Astrocyte (in vitro differentiated cells and primary cell): ENCODE data around the gene PHKG2. TPM values are rescaled to one million over a fixed set of nuclear protein-coding genes. Genes with fewer than 3 reads are reported as not detected.

ENCODE experiments used
- DNase-seq: peaks from one replicate; pipeline ENCODE4 v3.0.0-alpha.2; 2010; ENCODE audit warnings: low read depth
- FAIRE-seq: peaks from 2 replicates; lab custom pipeline; 2011; peaks lifted over from hg19 to GRCh38; lab: Jason Lieb, UNC
- H2AFZ ChIP-seq: 2 replicates; pipeline ENCODE4 v1.6.0; 2012; ENCODE audit warnings: low read depth, low read length, inconsistent platforms
- H3K27ac ChIP-seq: 2 replicates; pipeline ENCODE4 v1.5.1; 2011; ENCODE audit warnings: low read depth, low read length, inconsistent platforms
- H3K27me3 ChIP-seq: 2 replicates; pipeline ENCODE4 v1.6.0; 2011; ENCODE audit warnings: low read length, inconsistent platforms; ENCODE audit not compliant: insufficient read depth
- H3K36me3 ChIP-seq: 2 replicates; pipeline ENCODE4 v1.5.1; 2011; ENCODE audit warnings: low read length, inconsistent platforms; ENCODE audit not compliant: insufficient read depth
- H3K4me1 ChIP-seq: 2 replicates; pipeline ENCODE4 v1.5.1; 2011; ENCODE audit warnings: low read length, inconsistent platforms; ENCODE audit not compliant: insufficient read depth
- H3K4me2 ChIP-seq: 2 replicates; pipeline ENCODE4 v1.6.0; 2012; ENCODE audit warnings: low read length, inconsistent platforms
- H3K4me3 ChIP-seq: 2 replicates; pipeline ENCODE4 v1.5.1; 2011; ENCODE audit warnings: low read depth, mild to moderate bottlenecking, low read length, inconsistent platforms; ENCODE audit not compliant: insufficient read depth
- H3K79me2 ChIP-seq: 2 replicates; pipeline ENCODE4 v1.6.0; 2012; ENCODE audit warnings: mild to moderate bottlenecking, low read length, inconsistent platforms; ENCODE audit not compliant: insufficient read depth
- H3K9ac ChIP-seq: 2 replicates; pipeline ENCODE4 v1.6.0; 2012; ENCODE audit warnings: mild to moderate bottlenecking, low read length, inconsistent platforms
- H3K9me3 ChIP-seq: 2 replicates; pipeline ENCODE4 v1.5.1; 2012; ENCODE audit warnings: low read depth, mild to moderate bottlenecking, low read length, inconsistent platforms; ENCODE audit not compliant: insufficient read depth
- H4K20me1 ChIP-seq: 2 replicates; pipeline ENCODE4 v1.6.0; 2012; ENCODE audit warnings: low read length, inconsistent platforms; ENCODE audit not compliant: insufficient read depth
- H3K27ac Mint-ChIP-seq: one replicate; pipeline ENCODE4 v1.8.0; 2021; ENCODE audit warnings: mild to moderate bottlenecking, mixed read lengths; ENCODE audit not compliant: unreplicated experiment
- H3K27me3 Mint-ChIP-seq: one replicate; pipeline ENCODE4 v1.8.0; 2021; ENCODE audit warnings: low read depth, mixed read lengths; ENCODE audit not compliant: unreplicated experiment
- H3K36me3 Mint-ChIP-seq: one replicate; pipeline ENCODE4 v1.8.0; 2021; ENCODE audit warnings: low read depth, mixed read lengths; ENCODE audit not compliant: unreplicated experiment
- H3K4me1 Mint-ChIP-seq: one replicate; pipeline ENCODE4 v1.8.0; 2021; ENCODE audit warnings: low read depth, mixed read lengths; ENCODE audit not compliant: unreplicated experiment
- H3K4me3 Mint-ChIP-seq: one replicate; pipeline ENCODE4 v1.8.0; 2021; ENCODE audit warnings: mild to moderate bottlenecking, moderate library complexity, mixed read lengths; ENCODE audit not compliant: unreplicated experiment
- H3K9me3 Mint-ChIP-seq: one replicate; pipeline ENCODE4 v1.8.0; 2021; ENCODE audit warnings: mild to moderate bottlenecking, mixed read lengths; ENCODE audit not compliant: unreplicated experiment
- EZH2 ChIP-seq: IDR thresholded peaks from 2 replicates; pipeline ENCODE4 v1.6.1; 2012; ENCODE audit warnings: mild to moderate bottlenecking, low read length, inconsistent platforms; ENCODE audit not compliant: insufficient read depth
- total RNA-seq: library from RNA; stranded (reverse); gene quantifications from 2 replicates; pipeline ENCODE4 v1.2.1, GENCODE V29; 2021
- TF ChIP-seq, protein P1 (sequence below): IDR thresholded peaks from 2 replicates; pipeline ENCODE4 v1.5.1; 2011; ENCODE audit warnings: low read depth, mild to moderate bottlenecking, inconsistent platforms, low read length, moderate library complexity; ENCODE audit not compliant: insufficient read depth

Gene PHKG2
- total RNA-seq, 1 donor from 2014 or later, result 34.2 TPM

DNA sequence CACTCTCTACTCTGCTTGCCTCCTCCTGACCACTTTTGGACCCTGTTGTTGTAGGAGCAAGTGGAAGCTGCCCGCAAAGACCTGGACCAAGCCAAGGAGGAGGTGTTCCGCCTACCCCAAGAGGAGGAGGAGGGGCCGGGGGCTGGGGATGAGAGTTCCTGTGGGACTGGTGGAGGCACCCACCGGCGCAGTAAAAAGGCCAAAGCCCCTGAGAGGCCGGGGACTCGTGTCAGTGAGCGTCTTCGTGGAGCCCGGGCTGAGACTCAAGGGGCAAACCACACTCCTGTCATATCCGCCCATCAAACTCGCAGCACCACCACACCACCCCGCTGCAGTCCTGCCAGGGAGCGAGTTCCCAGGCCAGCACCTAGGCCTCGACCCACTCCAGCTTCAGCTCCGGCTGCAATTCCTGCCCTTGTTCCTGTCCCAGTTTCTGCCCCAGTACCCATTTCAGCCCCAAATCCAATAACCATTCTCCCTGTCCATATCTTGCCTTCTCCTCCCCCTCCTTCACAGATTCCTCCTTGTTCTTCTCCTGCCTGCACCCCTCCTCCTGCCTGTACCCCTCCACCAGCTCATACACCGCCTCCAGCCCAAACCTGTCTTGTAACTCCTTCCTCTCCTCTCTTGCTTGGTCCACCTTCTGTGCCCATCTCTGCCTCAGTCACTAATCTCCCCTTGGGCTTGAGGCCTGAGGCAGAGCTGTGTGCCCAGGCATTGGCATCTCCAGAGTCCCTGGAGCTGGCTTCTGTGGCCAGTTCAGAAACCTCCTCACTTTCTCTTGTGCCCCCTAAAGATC is 11.0 kb upstream of the PHKG2 start:
- no peak for DNase-seq
- H3K36me3 Mint-ChIP-seq, result peaks cover 19% of the 10 kb centered on the region
- H3K9me3 Mint-ChIP-seq, result no peaks in the 10 kb centered on the region
- H3K9ac ChIP-seq, result no peak overlapping the region
- H3K27ac ChIP-seq, result no peak overlapping the region
- no peak for TF ChIP-seq EZH2
- TF ChIP-seq, protein P1, sequence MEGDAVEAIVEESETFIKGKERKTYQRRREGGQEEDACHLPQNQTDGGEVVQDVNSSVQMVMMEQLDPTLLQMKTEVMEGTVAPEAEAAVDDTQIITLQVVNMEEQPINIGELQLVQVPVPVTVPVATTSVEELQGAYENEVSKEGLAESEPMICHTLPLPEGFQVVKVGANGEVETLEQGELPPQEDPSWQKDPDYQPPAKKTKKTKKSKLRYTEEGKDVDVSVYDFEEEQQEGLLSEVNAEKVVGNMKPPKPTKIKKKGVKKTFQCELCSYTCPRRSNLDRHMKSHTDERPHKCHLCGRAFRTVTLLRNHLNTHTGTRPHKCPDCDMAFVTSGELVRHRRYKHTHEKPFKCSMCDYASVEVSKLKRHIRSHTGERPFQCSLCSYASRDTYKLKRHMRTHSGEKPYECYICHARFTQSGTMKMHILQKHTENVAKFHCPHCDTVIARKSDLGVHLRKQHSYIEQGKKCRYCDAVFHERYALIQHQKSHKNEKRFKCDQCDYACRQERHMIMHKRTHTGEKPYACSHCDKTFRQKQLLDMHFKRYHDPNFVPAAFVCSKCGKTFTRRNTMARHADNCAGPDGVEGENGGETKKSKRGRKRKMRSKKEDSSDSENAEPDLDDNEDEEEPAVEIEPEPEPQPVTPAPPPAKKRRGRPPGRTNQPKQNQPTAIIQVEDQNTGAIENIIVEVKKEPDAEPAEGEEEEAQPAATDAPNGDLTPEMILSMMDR, result no peak
- peaks cover 22% of the 10 kb centered on the region for H3K4me1 Mint-ChIP-seq
- H3K27me3 Mint-ChIP-seq, result no peaks in the 10 kb centered on the region
- H3K9me3 ChIP-seq, result no peaks in the 10 kb centered on the region
- H3K27ac Mint-ChIP-seq, result no peak overlapping the region
- no peak overlapping the region for H3K4me3 ChIP-seq
- peaks cover 15% of the 10 kb centered on the region for H3K79me2 ChIP-seq
- H3K4me3 Mint-ChIP-seq, result no peak overlapping the region
- H3K36me3 ChIP-seq, result peaks cover 58% of the 10 kb centered on the region
- peaks cover 56% of the 10 kb centered on the region for H4K20me1 ChIP-seq
- no peak for FAIRE-seq
- peaks cover 21% of the 10 kb centered on the region for H3K4me1 ChIP-seq
- H3K4me2 ChIP-seq, result no peak overlapping the region
- H3K27me3 ChIP-seq, result no peaks in the 10 kb centered on the region
- no peak overlapping the region for H2AFZ ChIP-seq

GRCh38 chr16:30737794-30738648 is 10.2 kb upstream of the PHKG2 start:
- Mint-ChIP-seq H3K4me3 (no peak overlapping the region), H3K9me3 (no peaks in the 10 kb centered on the region), H3K36me3 (peaks cover 18% of the 10 kb centered on the region), H3K4me1 (peaks cover 22% of the 10 kb centered on the region), H3K27me3 (no peaks in the 10 kb centered on the region), H3K27ac (no peak overlapping the region)
- H3K4me3 ChIP-seq, result no peak overlapping the region
- DNase-seq (no peak), FAIRE-seq (no peak)
- H2AFZ ChIP-seq, result no peak overlapping the region
- peaks cover 15% of the 10 kb centered on the region for H3K79me2 ChIP-seq
- H3K36me3 ChIP-seq, result peaks cover 60% of the 10 kb centered on the region
- peaks cover 21% of the 10 kb centered on the region for H3K4me1 ChIP-seq
- H3K27ac ChIP-seq, result no peak overlapping the region
- H4K20me1 ChIP-seq, result peaks cover 59% of the 10 kb centered on the region
- no peak for TF ChIP-seq EZH2
- TF ChIP-seq, protein P1, result no peak
- no peak overlapping the region for H3K9ac ChIP-seq
- H3K27me3 ChIP-seq, result no peaks in the 10 kb centered on the region
- H3K9me3 ChIP-seq, result no peaks in the 10 kb centered on the region
- no peak overlapping the region for H3K4me2 ChIP-seq
